HEK293 (cell line): ENCODE results near the gene ADIPOR1.

Experiments used
- CTCF ChIA-PET: fragments of 350-600 bp; formaldehyde crosslinking; extraction: SDS; loops from one replicate; lab custom pipeline; 2021; ENCODE audit warnings: antibody characterized with exemption; lab: Yijun Ruan, JAX
- POLR2A ChIA-PET: fragments of 300-600 bp; formaldehyde crosslinking; extraction: SDS; loops from one replicate; lab custom pipeline; 2020; ENCODE audit warnings: antibody characterized with exemption, inconsistent platforms; lab: Yijun Ruan, JAX
- H3K27ac ChIP-seq: fragments of 200-500 bp; sonication (Bioruptor generic); 2 replicates; pipeline ENCODE4 v1.5.1; 2014; ENCODE audit warnings: low read depth, low read length, control low read depth, inconsistent platforms; ENCODE audit errors: extremely low read depth
- H3K36me3 ChIP-seq, 2 experiments: fragments of 200-500 bp in 1 of 2; sonication (Bioruptor generic) in 1 of 2; 1 replicate in 1 of 2; 2 replicates in 1 of 2; pipeline ENCODE4 v1.5.1; 2014 to 2017; ENCODE audit warnings: inconsistent platforms in 2 of 2, low read length in 2 of 2; ENCODE audit not compliant: control insufficient read depth in 2 of 2, insufficient read depth in 1 of 2
- H3K4me1 ChIP-seq: fragments of 200-500 bp; sonication (Bioruptor generic); 2 replicates; pipeline ENCODE4 v1.5.1; 2014; ENCODE audit warnings: mild to moderate bottlenecking, low read length, inconsistent platforms; ENCODE audit not compliant: control insufficient read depth, insufficient read depth
- H3K4me3 ChIP-seq: 2 replicates; pipeline ENCODE4 v1.5.1; 2011; ENCODE audit warnings: low read depth, mild to moderate bottlenecking, control low read depth, low read length, moderate library complexity
- H3K9me3 ChIP-seq: fragments of 200-500 bp; sonication (Bioruptor generic); 2 replicates; pipeline ENCODE4 v1.5.1; 2014; ENCODE audit warnings: low read depth, low read length, inconsistent platforms; ENCODE audit not compliant: control insufficient read depth, insufficient read depth
- CTCF ChIP-seq: fragments of 450-650 bp; formaldehyde crosslinking; IDR thresholded peaks from 2 replicates; pipeline ENCODE4 v1.5.1; 2016; ENCODE audit warnings: missing biosample characterization, missing genetic modification characterization
- GLIS2 ChIP-seq: fragments of 450-650 bp; formaldehyde crosslinking; IDR thresholded peaks from 2 replicates; pipeline ENCODE4 v1.5.1; 2016; ENCODE audit warnings: missing biosample characterization, missing genetic modification characterization
- MZF1 ChIP-seq: fragments of 450-650 bp; formaldehyde crosslinking; IDR thresholded peaks from 2 replicates; pipeline ENCODE4 v1.5.1; 2017; ENCODE audit warnings: missing biosample characterization, missing genetic modification characterization, borderline replicate concordance
- SETDB1 ChIP-seq: IDR thresholded peaks from one replicate; pipeline ENCODE4 v1.6.1; 2017; ENCODE audit warnings: mild to moderate bottlenecking, low read length, moderate library complexity, mixed read lengths; ENCODE audit not compliant: insufficient read length
- ZBTB6 ChIP-seq: fragments of 450-650 bp; formaldehyde crosslinking; IDR thresholded peaks from 2 replicates; pipeline ENCODE4 v1.5.1; 2017; ENCODE audit warnings: missing biosample characterization, missing genetic modification characterization
- ZNF473 ChIP-seq: fragments of 450-650 bp; formaldehyde crosslinking; IDR thresholded peaks from 2 replicates; pipeline ENCODE4 v1.5.1; 2017; ENCODE audit warnings: missing biosample characterization, missing genetic modification characterization
- ZNF513 ChIP-seq: fragments of 450-650 bp; IDR thresholded peaks from 2 replicates; pipeline ENCODE4 v1.5.1; 2018; ENCODE audit warnings: missing biosample characterization, missing genetic modification characterization
- ZNF518A ChIP-seq: fragments of 450-650 bp; formaldehyde crosslinking; conservative IDR thresholded peaks from 2 replicates; pipeline ENCODE4 v1.5.1; 2016; ENCODE audit warnings: low read depth, missing biosample characterization, missing genetic modification characterization
- ZNF621 ChIP-seq: fragments of 450-650 bp; formaldehyde crosslinking; IDR thresholded peaks from 2 replicates; pipeline ENCODE4 v1.5.1; 2017; ENCODE audit warnings: missing biosample characterization, missing genetic modification characterization
- ZNF624 ChIP-seq: fragments of 450-650 bp; formaldehyde crosslinking; IDR thresholded peaks from 2 replicates; pipeline ENCODE4 v1.5.1; 2017; ENCODE audit warnings: missing biosample characterization, missing genetic modification characterization
- ZNF645 ChIP-seq: fragments of 450-650 bp; formaldehyde crosslinking; IDR thresholded peaks from 2 replicates; pipeline ENCODE4; 2016; ENCODE audit warnings: missing biosample characterization, missing genetic modification characterization
- ZNF692 ChIP-seq: fragments of 450-650 bp; formaldehyde crosslinking; IDR thresholded peaks from 2 replicates; pipeline ENCODE4 v1.5.1; 2016; ENCODE audit warnings: missing biosample characterization, missing genetic modification characterization
- ZNF777 ChIP-seq: fragments of 450-650 bp; formaldehyde crosslinking; IDR thresholded peaks from 2 replicates; pipeline ENCODE4 v1.5.1; 2017; ENCODE audit warnings: missing biosample characterization, missing genetic modification characterization, borderline replicate concordance
- ZSCAN16 ChIP-seq: fragments of 450-650 bp; formaldehyde crosslinking; IDR thresholded peaks from 2 replicates; pipeline ENCODE4 v1.5.1; 2016; ENCODE audit warnings: missing biosample characterization, missing genetic modification characterization
- ZSCAN23 ChIP-seq: fragments of 450-650 bp; formaldehyde crosslinking; IDR thresholded peaks from 2 replicates; pipeline ENCODE4 v1.5.1; 2016; ENCODE audit warnings: missing biosample characterization, missing genetic modification characterization

ADIPOR1 gene

GRCh38 chr1:202989879-202990278 is 31.8 kb upstream of the ADIPOR1 start:
- H3K9me3 ChIP-seq = no peaks in the 10 kb centered on the region
- ChIA-PET POLR2A (no interaction called here), CTCF (interaction anchor here (1.8 kb wide), 1 partner anchor 9 kb away, joined by 13 read pairs; no protein-coding TSS in a partner anchor)
- TF ChIP-seq ZNF692 (no peak), ZNF621 (tag by site-specific recombination) (no peak), ZNF624 (tag by site-specific recombination) (no peak), ZNF473 (tag by site-specific recombination) (no peak), ZNF513 (tag by site-specific recombination) (no peak), CTCF (tag by site-specific recombination) (no peak), ZNF777 (tag by site-specific recombination) (no peak), MZF1 (tag by site-specific recombination) (no peak), ZNF518A (no peak), ZNF645 (tag by site-specific recombination) (no peak), ZBTB6 (no peak), SETDB1 (no peak), GLIS2 (tag by site-specific recombination) (no peak), ZSCAN16 (tag by site-specific recombination) (no peak), ZSCAN23 (no peak)
- H3K4me1 ChIP-seq = no peaks in the 10 kb centered on the region
- no peaks in the 10 kb centered on the region for H3K36me3 ChIP-seq
- H3K4me3 ChIP-seq = no peak overlapping the region
- no peak overlapping the region for H3K27ac ChIP-seq
